Immature natural killer cell (primary cell): Measurements from ENCODE around the gene TAP2. TPM values are rescaled to one million over a fixed set of nuclear protein-coding genes. Genes with fewer than 3 reads are reported as not detected.
"Not testable (repeated sequence)": the region's sequence is repeated elsewhere in the genome, so short reads cannot be mapped to it uniquely, and the experiment has no call there.

Source experiments
- DNase-seq, 3 donors: peaks; one replicate each; pipeline ENCODE4 v3.0.0; 2022; ENCODE audit warnings: mixed read lengths in 1 of 3
- H3K27ac Mint-ChIP-seq, 6 donors: one replicate each; pipeline ENCODE4 v1.8.0; 2020; ENCODE audit warnings: mixed read lengths in 6 of 6, mild to moderate bottlenecking in 5 of 6, inconsistent platforms in 4 of 6, moderate library complexity in 3 of 6
- H3K27me3 Mint-ChIP-seq, 3 donors: one replicate each; pipeline ENCODE4 v1.8.0; 2020 to 2021; ENCODE audit warnings: low read depth in 3 of 3, mild to moderate bottlenecking in 3 of 3, mixed read lengths in 3 of 3, moderate library complexity in 3 of 3, inconsistent platforms in 1 of 3
- H3K36me3 Mint-ChIP-seq, 3 donors: one replicate each; pipeline ENCODE4 v1.8.0; 2020; ENCODE audit warnings: mixed read lengths in 3 of 3, inconsistent platforms in 2 of 3, mild to moderate bottlenecking in 2 of 3
- H3K4me1 Mint-ChIP-seq, 2 donors: one replicate each; pipeline ENCODE4 v1.8.0; 2020; ENCODE audit warnings: inconsistent platforms in 2 of 2, mild to moderate bottlenecking in 2 of 2, mixed read lengths in 2 of 2, moderate library complexity in 1 of 2
- H3K4me3 Mint-ChIP-seq, 5 donors: one replicate each; pipeline ENCODE4 v1.8.0; 2020; ENCODE audit warnings: mild to moderate bottlenecking in 5 of 5, mixed read lengths in 5 of 5, inconsistent platforms in 3 of 5, moderate library complexity in 3 of 5
- H3K9me3 Mint-ChIP-seq, 6 donors: one replicate each; pipeline ENCODE4 v1.8.0; 2020; ENCODE audit warnings: mild to moderate bottlenecking in 6 of 6, mixed read lengths in 6 of 6, inconsistent platforms in 4 of 6, moderate library complexity in 3 of 6
- polyA plus RNA-seq, 3 donors: library from polyadenylated mRNA; unstranded; fragments of 300-500 nt; fragmentation: Illumina TruSeq; gene quantifications; one replicate each; pipeline ENCODE4 v1.2.3, GENCODE V29; 2021

Gene TAP2
- 10 to 100 TPM; 16.9 to 67.6 (median 30.4) TPM for polyA plus RNA-seq

GRCh38 chr6:32838114-32838958 is at the start of gene TAP2:
TAP2 (minus strand) TSS chr6:32838739; CDS start chr6:32838233, 506 bp downstream.
- H3K4me1 Mint-ChIP-seq: peaks cover 80 to 95% of the 10 kb centered on the region in 2 donors
- peak within 1 kb of the TSS; percentile 78 to 92 (median 92) for H3K4me3 Mint-ChIP-seq
- H3K27ac Mint-ChIP-seq: peak within 1 kb of the TSS; percentile 84 to 100 (median 94)
- peak; percentile 96 to 97 (median 97) for DNase-seq
- H3K9me3 Mint-ChIP-seq: no peaks in the 10 kb centered on the region
- peaks cover 25 to 57% (median 53%) of the 10 kb centered on the region in 3 donors for H3K36me3 Mint-ChIP-seq
- peaks cover 3 to 13% (median 5%) of the 10 kb centered on the region in 3 donors for H3K27me3 Mint-ChIP-seq

DNA sequence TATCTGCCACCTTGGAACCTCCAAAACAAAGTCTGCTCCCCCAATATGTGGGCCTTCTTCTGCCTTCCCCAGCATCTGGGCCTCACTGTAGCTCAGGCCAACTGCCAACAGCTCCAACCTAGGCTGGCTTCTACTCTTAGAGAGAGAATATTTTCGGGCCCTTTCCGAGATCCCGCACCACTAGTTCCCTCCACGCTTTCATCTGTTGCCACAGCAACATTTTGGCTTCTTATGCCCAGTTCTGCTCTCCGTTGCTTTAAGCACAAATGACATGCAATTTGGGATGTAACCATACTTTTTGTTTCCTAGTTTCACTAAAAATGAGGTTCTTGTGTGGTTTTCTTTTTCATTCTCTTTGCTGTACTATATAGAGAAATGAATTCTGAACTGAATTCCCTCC is 49.1 kb upstream of the TAP2 start:
- Mint-ChIP-seq H3K4me3 (no peak overlapping the region), H3K36me3 (no peaks in the 10 kb centered on the region), H3K9me3 (no peaks in the 10 kb centered on the region), H3K27ac (no peak overlapping the region), H3K4me1 (no peaks in the 10 kb centered on the region), H3K27me3 (peaks cover 0 to 3% (median 0%) of the 10 kb centered on the region in 3 donors)
- no peak for DNase-seq

GRCh38 chr6:32886681-32887383 is 48.3 kb upstream of the TAP2 start:
- Mint-ChIP-seq H3K36me3 (peaks cover 0 to under 1% (median 0%) of the 10 kb centered on the region in 3 donors), H3K4me1 (no peaks in the 10 kb centered on the region), H3K27ac (no peak overlapping the region), H3K9me3 (no peaks in the 10 kb centered on the region), H3K4me3 (no peak overlapping the region), H3K27me3 (peaks cover 0 to 3% (median 0%) of the 10 kb centered on the region in 3 donors)
- no peak for DNase-seq

GRCh38 chr6:32885698-32886286 is 47.3 kb upstream of the TAP2 start:
- peaks cover 0 to 7% (median 2%) of the 10 kb centered on the region in 3 donors for H3K36me3 Mint-ChIP-seq
- H3K9me3 Mint-ChIP-seq: no peaks in the 10 kb centered on the region
- H3K4me3 Mint-ChIP-seq: no peak overlapping the region
- peaks cover 0 to 3% (median 0%) of the 10 kb centered on the region in 3 donors for H3K27me3 Mint-ChIP-seq
- H3K4me1 Mint-ChIP-seq: no peaks in the 10 kb centered on the region
- DNase-seq: peak; percentile 61 to 71 (median 67)
- H3K27ac Mint-ChIP-seq: no peak overlapping the region

GRCh38 chr6:32883789-32884188 is 45.2 kb upstream of the TAP2 start:
- Mint-ChIP-seq H3K9me3 (no peaks in the 10 kb centered on the region), H3K27me3 (peaks cover 1 to 5% (median 2%) of the 10 kb centered on the region in 3 donors), H3K36me3 (peaks cover 5 to 23% (median 17%) of the 10 kb centered on the region in 3 donors), H3K4me3 (no peak overlapping the region), H3K4me1 (no peaks in the 10 kb centered on the region), H3K27ac (no peak overlapping the region)
- no peak for DNase-seq

DNA sequence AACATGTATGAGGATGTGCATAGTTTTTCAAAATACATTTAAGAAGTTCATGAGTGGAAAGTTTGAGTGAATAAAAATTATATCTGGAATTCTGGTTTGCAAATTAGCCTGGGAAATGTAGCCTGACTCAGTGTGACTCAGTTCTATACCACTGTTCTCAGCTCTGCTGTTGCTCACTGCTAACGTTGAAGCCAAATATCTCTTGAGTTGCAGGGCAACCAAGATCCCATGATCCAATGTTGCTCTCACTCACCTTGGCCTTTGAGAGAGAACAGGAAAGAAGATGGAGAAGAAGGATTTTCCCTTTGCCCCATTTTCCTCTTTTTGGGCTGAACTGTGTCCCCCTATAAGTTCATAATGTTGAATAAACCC is 44.3 kb upstream of the TAP2 start:
- H3K4me3 Mint-ChIP-seq: no peak overlapping the region
- H3K27me3 Mint-ChIP-seq: peaks cover 1 to 5% (median 2%) of the 10 kb centered on the region in 3 donors
- DNase-seq: no peak
- H3K36me3 Mint-ChIP-seq: peaks cover 8 to 30% (median 20%) of the 10 kb centered on the region in 3 donors
- H3K9me3 Mint-ChIP-seq: no peaks in the 10 kb centered on the region
- H3K4me1 Mint-ChIP-seq: no peaks in the 10 kb centered on the region
- H3K27ac Mint-ChIP-seq: no peak overlapping the region

GRCh38 chr6:32880962-32881361 is 42.4 kb upstream of the TAP2 start:
- peaks cover 10 to 32% (median 22%) of the 10 kb centered on the region in 3 donors for H3K36me3 Mint-ChIP-seq
- not testable (repeated sequence) for H3K4me1 Mint-ChIP-seq, H3K27ac Mint-ChIP-seq, H3K4me3 Mint-ChIP-seq, H3K9me3 Mint-ChIP-seq, H3K27me3 Mint-ChIP-seq, DNase-seq

GRCh38 chr6:32879691-32880090 is 41.2 kb upstream of the TAP2 start:
- Mint-ChIP-seq H3K27ac (no peak overlapping the region), H3K36me3 (peaks cover 10 to 32% (median 22%) of the 10 kb centered on the region in 3 donors), H3K9me3 (no peaks in the 10 kb centered on the region), H3K27me3 (peaks cover 3 to 5% (median 5%) of the 10 kb centered on the region in 3 donors), H3K4me1 (no peaks in the 10 kb centered on the region), H3K4me3 (no peak overlapping the region)
- DNase-seq: no peak

- no peaks in the 10 kb centered on the region for H3K4me1 Mint-ChIP-seq
- peaks cover 3 to 5% (median 5%) of the 10 kb centered on the region in 3 donors for H3K27me3 Mint-ChIP-seq
- no peak overlapping the region for H3K27ac Mint-ChIP-seq
- peaks cover 14 to 33% (median 22%) of the 10 kb centered on the region in 3 donors for H3K36me3 Mint-ChIP-seq
- no peak for DNase-seq
- H3K9me3 Mint-ChIP-seq: peaks cover 0 to under 1% (median 0%) of the 10 kb centered on the region in 6 donors
- no peak overlapping the region for H3K4me3 Mint-ChIP-seq
These were observed 38.1 kb upstream of the TAP2 start for GRCh38 chr6:32876603-32877002.

GRCh38 chr6:32873947-32874346 is 35.4 kb upstream of the TAP2 start:
- not testable (repeated sequence) for H3K9me3 Mint-ChIP-seq, H3K4me3 Mint-ChIP-seq

GRCh38 chr6:32868257-32868788 is 29.8 kb upstream of the TAP2 start:
- Mint-ChIP-seq H3K27ac (peak overlapping the region in 3 of 6 donors; percentile 3 to 50 (median 7)), H3K36me3 (peaks cover 0 to under 1% (median 0%) of the 10 kb centered on the region in 3 donors), H3K9me3 (peaks cover 0 to 1% (median 0%) of the 10 kb centered on the region in 6 donors), H3K27me3 (peaks cover 0 to 2% (median 0%) of the 10 kb centered on the region in 3 donors), H3K4me3 (no peak overlapping the region), H3K4me1 (peaks cover 11 to 22% of the 10 kb centered on the region in 2 donors)
- DNase-seq: peak; percentile 79 to 84 (median 80)

More at GRCh38 chr6:32873947-32874346, 35.4 kb upstream of the TAP2 start:
- not testable (repeated sequence) for DNase-seq, H3K4me1 Mint-ChIP-seq, H3K27ac Mint-ChIP-seq, H3K27me3 Mint-ChIP-seq
- peaks cover 7 to 13% (median 9%) of the 10 kb centered on the region in 3 donors for H3K36me3 Mint-ChIP-seq

DNA sequence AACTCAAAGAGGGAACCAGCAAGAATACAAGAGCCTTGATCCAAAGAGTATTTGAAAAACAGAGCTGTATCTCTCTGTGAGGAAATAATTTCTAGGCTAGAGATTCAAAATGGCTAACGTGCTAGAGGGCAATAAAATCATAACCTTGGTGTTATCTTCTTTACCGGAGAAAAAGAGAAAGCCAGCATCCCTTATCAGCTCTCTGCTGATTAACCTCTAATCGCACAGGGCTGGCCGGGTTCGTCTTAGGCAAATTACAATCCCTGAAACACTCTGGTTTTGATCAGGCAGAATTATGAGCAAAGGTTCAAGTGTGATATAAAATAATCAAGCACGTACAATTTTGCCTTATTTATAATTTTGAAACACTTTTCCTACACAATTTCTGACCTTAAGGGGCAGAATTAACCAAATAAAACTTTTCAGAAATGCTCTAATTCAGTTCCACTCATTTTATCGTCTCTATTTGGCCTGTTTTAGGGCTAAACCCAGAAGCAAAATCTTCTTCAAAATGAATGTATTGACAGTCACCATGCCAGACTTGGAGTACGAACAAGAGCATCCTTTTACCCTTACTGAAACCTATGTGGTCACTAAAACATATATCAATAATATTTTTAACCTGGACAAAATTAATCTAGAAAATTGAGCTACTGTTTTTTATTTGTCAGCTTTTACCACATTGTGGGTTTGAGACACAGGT is 29.2 kb upstream of the TAP2 start:
- Mint-ChIP-seq H3K36me3 (peaks cover 0 to 3% (median 0%) of the 10 kb centered on the region in 3 donors), H3K4me3 (no peak overlapping the region), H3K9me3 (peaks cover 0 to 1% (median 0%) of the 10 kb centered on the region in 6 donors), H3K27me3 (peaks cover 0 to 2% (median 0%) of the 10 kb centered on the region in 3 donors), H3K27ac (peak overlapping the region in 5 of 6 donors; percentile 7 to 75 (median 26)), H3K4me1 (peaks cover 11 to 22% of the 10 kb centered on the region in 2 donors)
- no peak for DNase-seq

GRCh38 chr6:32867022-32867477 is 28.5 kb upstream of the TAP2 start:
- peaks cover 0 to 3% (median 0%) of the 10 kb centered on the region in 3 donors for H3K36me3 Mint-ChIP-seq
- peak overlapping the region; percentile 20 to 85 (median 70) for H3K27ac Mint-ChIP-seq
- no peak overlapping the region for H3K4me3 Mint-ChIP-seq
- DNase-seq: no peak
- peaks cover 11 to 22% of the 10 kb centered on the region in 2 donors for H3K4me1 Mint-ChIP-seq
- peaks cover 0 to 2% (median 0%) of the 10 kb centered on the region in 3 donors for H3K27me3 Mint-ChIP-seq
- H3K9me3 Mint-ChIP-seq: peaks cover 0 to 1% (median 0%) of the 10 kb centered on the region in 6 donors
